HG03469 (cell line): ENCODE data around the gene ABCC12.
A peak's percentile ranks its signal among the peaks of the same experiment; 100 is the strongest.

ENCODE experiments used
- ATAC-seq: cut with Tn5 transposase; IDR thresholded peaks from one replicate; pipeline ENCODE4 v1.9.1; 2021; ENCODE audit warnings: mild to moderate bottlenecking, moderate library complexity, moderate number of reproducible peaks; ENCODE audit not compliant: unreplicated experiment

The ABCC12 gene

GRCh38 chr16:48133455-48134211 lies 22.2 kb downstream of the ABCC12 start:
- ATAC-seq = no peak

GRCh38 chr16:48132696-48133095 lies 23.1 kb downstream of the ABCC12 start:
- ATAC-seq = no peak

GRCh38 chr16:48131201-48131935 lies 24.4 kb downstream of the ABCC12 start:
- no peak for ATAC-seq

GRCh38 chr16:48129926-48130325 lies 25.9 kb downstream of the ABCC12 start:
- ATAC-seq = no peak

- no peak for ATAC-seq
Observed at GRCh38 chr16:48128769-48129168, 27.0 kb downstream of the ABCC12 start.

- ATAC-seq = no peak
Observed at GRCh38 chr16:48126801-48127644, 28.8 kb downstream of the ABCC12 start.

GRCh38 chr16:48125888-48126287 lies 29.9 kb downstream of the ABCC12 start:
- no peak for ATAC-seq

- no peak for ATAC-seq
Observed at GRCh38 chr16:48124266-48124665, 31.5 kb downstream of the ABCC12 start.

- ATAC-seq = peak; percentile 71
Observed at GRCh38 chr16:48123104-48123788, 32.5 kb downstream of the ABCC12 start.

GRCh38 chr16:48121276-48121675 lies 34.5 kb downstream of the ABCC12 start:
- no peak for ATAC-seq

GRCh38 chr16:48118841-48119240 lies 37.0 kb downstream of the ABCC12 start:
- no peak for ATAC-seq

GRCh38 chr16:48117217-48118105 lies 38.3 kb downstream of the ABCC12 start:
- ATAC-seq = no peak

GRCh38 chr16:48115299-48115698 lies 40.5 kb downstream of the ABCC12 start:
- ATAC-seq = no peak

- no peak for ATAC-seq
Observed at GRCh38 chr16:48114410-48114809, 41.4 kb downstream of the ABCC12 start.

GRCh38 chr16:48113471-48113870 lies 42.3 kb downstream of the ABCC12 start:
- ATAC-seq = no peak

GRCh38 chr16:48113001-48113400 lies 42.8 kb downstream of the ABCC12 start:
- no peak for ATAC-seq

GRCh38 chr16:48112600-48112999 lies 43.2 kb downstream of the ABCC12 start:
- ATAC-seq = no peak

- ATAC-seq = no peak
Observed at GRCh38 chr16:48110982-48111381, 44.8 kb downstream of the ABCC12 start.

GRCh38 chr16:48110000-48110399 lies 45.8 kb downstream of the ABCC12 start:
- no peak for ATAC-seq

GRCh38 chr16:48109475-48109874 lies 46.3 kb downstream of the ABCC12 start:
- ATAC-seq = no peak
